Measurements from ENCODE around the gene ATOSA.

- no peak for TF ChIP-seq CTCF (IDR thresholded peaks at IDR 0.05)
- TF ChIP-seq ZFX (IDR thresholded peaks at IDR 0.05; ENCODE audit: borderline replicate concordance): no peak
Measured at GRCh38 chr15:52667597-52667996, 11.6 kb downstream of the ATOSA start.

All from 22Rv1 (cell line).